H1 (cell line): ENCODE measurements around the gene LRRC45. TPM values are rescaled to one million over a fixed set of nuclear protein-coding genes. Genes with fewer than 3 reads are reported as not detected.

Experiments
- CTCF ChIA-PET: fragments of 300-600 bp; sonication (Branson Sonifier 250); formaldehyde crosslinking; loops from one replicate; lab custom pipeline; 2021; ENCODE audit not compliant: partially characterized antibody; lab: Charles Lee
- POLR2A ChIA-PET: fragments of 300-600 bp; sonication (Branson Sonifier 250); formaldehyde crosslinking; loops from one replicate; lab custom pipeline; 2021; ENCODE audit warnings: inconsistent platforms; ENCODE audit not compliant: partially characterized antibody; lab: Charles Lee
- DNase-seq, 2 experiments: peaks; one replicate each; pipeline versions ENCODE4 v3.0.0 to v3.0.0-alpha.2; 2010 to 2022; ENCODE audit warnings: low spot score in 2 of 2, low read depth in 1 of 2, mixed read lengths in 1 of 2
- FAIRE-seq: peaks from 2 replicates; lab custom pipeline; 2011; peaks lifted over from hg19 to GRCh38; lab: Jason Lieb, UNC
- H2AFZ ChIP-seq: 2 replicates; pipeline ENCODE4 v1.8.1; 2012; ENCODE audit warnings: low read length, inconsistent platforms
- H2AK5ac ChIP-seq: 2 replicates; pipeline ENCODE4 v1.6.1; 2013; ENCODE audit warnings: low read depth, low read length
- H2BK120ac ChIP-seq: replicated peaks from 2 replicates; pipeline ENCODE3; 2013; ENCODE audit warnings: low read depth, low read length, inconsistent platforms
- H2BK12ac ChIP-seq: 2 replicates; pipeline ENCODE4 v1.6.1; 2013; ENCODE audit warnings: low read depth, low read length
- H2BK15ac ChIP-seq: 2 replicates; pipeline ENCODE4 v1.6.1; 2013; ENCODE audit warnings: low read length
- H2BK20ac ChIP-seq: 2 replicates; pipeline ENCODE4 v1.6.1; 2013; ENCODE audit warnings: low read length
- H2BK5ac ChIP-seq: 2 replicates; pipeline ENCODE4 v1.6.1; 2013; ENCODE audit warnings: low read depth, low read length
- H3K14ac ChIP-seq: 2 replicates; pipeline ENCODE4 v1.6.1; 2013; ENCODE audit warnings: inconsistent platforms; ENCODE audit not compliant: insufficient read length
- H3K18ac ChIP-seq: 2 replicates; pipeline ENCODE4 v1.6.1; 2013; ENCODE audit warnings: low read length; ENCODE audit errors: extremely low read depth
- H3K23ac ChIP-seq: 2 replicates; pipeline ENCODE4 v1.6.1; 2013; ENCODE audit warnings: inconsistent platforms; ENCODE audit not compliant: insufficient read length
- H3K23me2 ChIP-seq: 2 replicates; pipeline ENCODE4 v1.6.1; 2013; ENCODE audit warnings: low read depth, low read length
- H3K27ac ChIP-seq: 2 replicates; pipeline ENCODE4 v1.6.1; 2011; ENCODE audit warnings: low read depth, low read length, inconsistent platforms
- H3K27me3 ChIP-seq, 4 experiments: replicated peaks in 1 of 4; 1 replicate in 1 of 4; 2 replicates in 3 of 4; pipeline versions ENCODE4 v1.6.1 to v1.8.1; 2011 to 2013; ENCODE audit warnings: low read length in 3 of 4, mild to moderate bottlenecking in 3 of 4, inconsistent platforms in 2 of 4, mixed read lengths in 2 of 4, moderate library complexity in 1 of 4; ENCODE audit not compliant: control insufficient read depth in 3 of 4, insufficient read depth in 3 of 4; ENCODE audit errors: extremely low read depth in 1 of 4
- H3K36me3 ChIP-seq, 4 experiments: 2 replicates each; pipeline versions ENCODE4 v1.6.1 to v1.8.1; 2011 to 2013; ENCODE audit warnings: mild to moderate bottlenecking in 4 of 4, low read length in 3 of 4, moderate library complexity in 2 of 4, control low read depth in 1 of 4, inconsistent platforms in 1 of 4; ENCODE audit not compliant: insufficient read depth in 4 of 4, control insufficient read depth in 2 of 4
- H3K4ac ChIP-seq: replicated peaks from 2 replicates; pipeline ENCODE3; 2013; ENCODE audit warnings: low read length, low read depth, mixed read lengths, inconsistent platforms; ENCODE audit not compliant: insufficient read length
- H3K4me1 ChIP-seq, 4 experiments: replicated peaks in 1 of 4; 1 replicate in 1 of 4; 2 replicates in 3 of 4; pipeline versions ENCODE4 v1.6.1 to v1.8.1; 2011 to 2013; ENCODE audit warnings: low read length in 3 of 4, inconsistent platforms in 2 of 4, mixed read lengths in 1 of 4; ENCODE audit not compliant: insufficient read depth in 4 of 4, control insufficient read depth in 3 of 4
- H3K4me2 ChIP-seq, 2 experiments: 2 replicates each; pipeline versions ENCODE4 v1.6.1 to v1.8.1; 2011 to 2013; ENCODE audit warnings: low read depth in 2 of 2, low read length in 2 of 2, control low read depth in 1 of 2, inconsistent platforms in 1 of 2, mild to moderate bottlenecking in 1 of 2; ENCODE audit not compliant: insufficient read depth in 1 of 2
- H3K4me3 ChIP-seq, 4 experiments: fragments of 200-600, 300-600 bp in 1 of 4; sonication (generic), shearing (Covaris generic), sonication (Bioruptor Twin) in 1 of 4; 2 replicates each; pipeline versions ENCODE4 v1.5.1 to v1.8.1; 2011 to 2016; ENCODE audit warnings: low read length in 4 of 4, low read depth in 3 of 4, control low read depth in 2 of 4, inconsistent platforms in 2 of 4, mild to moderate bottlenecking in 2 of 4, mixed read lengths in 1 of 4, moderate library complexity in 1 of 4; ENCODE audit not compliant: insufficient read depth in 2 of 4; ENCODE audit errors: extremely low read depth in 1 of 4
- H3K56ac ChIP-seq: replicated peaks from 2 replicates; pipeline ENCODE3; 2013; ENCODE audit warnings: low read depth, mild to moderate bottlenecking, mixed read lengths, low read length, inconsistent platforms; ENCODE audit not compliant: insufficient read length
- H3K79me1 ChIP-seq: 2 replicates; pipeline ENCODE4 v1.6.1; 2013; ENCODE audit warnings: low read depth, low read length, control low read depth
- H3K79me2 ChIP-seq, 2 experiments: 2 replicates each; pipeline versions ENCODE4 v1.6.1 to v1.8.1; 2012 to 2013; ENCODE audit warnings: low read length in 2 of 2, mild to moderate bottlenecking in 2 of 2, inconsistent platforms in 1 of 2; ENCODE audit not compliant: insufficient read depth in 2 of 2, control insufficient read depth in 1 of 2
- H3K9ac ChIP-seq, 4 experiments: replicated peaks in 1 of 4; 1 replicate in 1 of 4; 2 replicates in 3 of 4; pipeline versions ENCODE4 v1.6.1 to v1.8.1; 2011 to 2013; ENCODE audit warnings: low read depth in 3 of 4, low read length in 3 of 4, control low read depth in 2 of 4, mild to moderate bottlenecking in 2 of 4, moderate library complexity in 2 of 4, inconsistent platforms in 1 of 4; ENCODE audit errors: extremely low read depth in 1 of 4
- H3K9me3 ChIP-seq, 2 experiments: 2 replicates each; pipeline versions ENCODE4 v1.6.1 to v1.8.1; 2012 to 2013; ENCODE audit warnings: mild to moderate bottlenecking in 2 of 2, moderate library complexity in 2 of 2, control low read depth in 1 of 2, inconsistent platforms in 1 of 2, low read depth in 1 of 2, low read length in 1 of 2, mixed read lengths in 1 of 2; ENCODE audit not compliant: insufficient read depth in 2 of 2
- H4K20me1 ChIP-seq, 2 experiments: replicated peaks in 1 of 2; 2 replicates each; pipeline versions ENCODE3 to v1.8.1; 2011 to 2013; ENCODE audit warnings: inconsistent platforms in 2 of 2, low read length in 2 of 2, mild to moderate bottlenecking in 1 of 2; ENCODE audit not compliant: insufficient read depth in 2 of 2, control insufficient read depth in 1 of 2
- H4K5ac ChIP-seq: 2 replicates; pipeline ENCODE4 v1.6.1; 2013; ENCODE audit warnings: low read length, low read depth, mixed read lengths, inconsistent platforms; ENCODE audit not compliant: insufficient read length
- H4K8ac ChIP-seq: 2 replicates; pipeline ENCODE4 v1.8.0; 2013; ENCODE audit warnings: mild to moderate bottlenecking, moderate library complexity, low read length, inconsistent platforms; ENCODE audit not compliant: insufficient read depth; ENCODE audit errors: extremely low read depth
- H4K91ac ChIP-seq: replicated peaks from 2 replicates; pipeline ENCODE3; 2013; ENCODE audit warnings: low read length, mixed read lengths, inconsistent platforms; ENCODE audit not compliant: insufficient read length
- BCL11A ChIP-seq, 2 experiments: IDR thresholded peaks; one replicate each; pipeline ENCODE4 v1.6.1; 2011; ENCODE audit warnings: low read depth in 2 of 2, low read length in 2 of 2, mild to moderate bottlenecking in 2 of 2
- CHD2 ChIP-seq: IDR thresholded peaks from 2 replicates; pipeline ENCODE4 v1.6.1; 2012; ENCODE audit warnings: low read length, improper control_type of control experiment
- CREB1 ChIP-seq: IDR thresholded peaks from 2 replicates; pipeline ENCODE4 v1.6.1; 2012; ENCODE audit warnings: inconsistent platforms
- FOSL1 ChIP-seq: IDR thresholded peaks from 2 replicates; pipeline ENCODE4 v1.6.1; 2011; ENCODE audit warnings: mild to moderate bottlenecking, low read depth, low read length, moderate library complexity; ENCODE audit not compliant: insufficient read depth
- JUND ChIP-seq: IDR thresholded peaks from 2 replicates; pipeline ENCODE4 v1.6.1; 2011; ENCODE audit warnings: mild to moderate bottlenecking, improper control_type of control experiment, low read length
- RAD21 ChIP-seq, 2 experiments: IDR thresholded peaks in 1 of 2; conservative IDR thresholded peaks in 1 of 2; 2 replicates each; pipeline ENCODE4 v1.6.1; 2011; ENCODE audit warnings: low read depth in 2 of 2, low read length in 2 of 2, improper control_type of control experiment in 1 of 2, inconsistent platforms in 1 of 2, mild to moderate bottlenecking in 1 of 2, moderate library complexity in 1 of 2
- SAP30 ChIP-seq: fragments of 300-600 bp; sonication (generic); IDR thresholded peaks from 2 replicates; pipeline ENCODE4 v1.7.1; 2012; ENCODE audit warnings: low read length, moderate library complexity, mild to moderate bottlenecking, inconsistent platforms; ENCODE audit not compliant: insufficient read depth, insufficient replicate concordance
- TAF7 ChIP-seq: optimal IDR thresholded peaks from 2 replicates; pipeline ENCODE3; 2011; ENCODE audit warnings: low read depth, mild to moderate bottlenecking, inconsistent platforms, low read length, moderate library complexity, borderline replicate concordance
- TBP ChIP-seq: IDR thresholded peaks from 2 replicates; pipeline ENCODE4 v1.6.1; 2011; ENCODE audit warnings: low read depth, low read length, improper control_type of control experiment
- TCF12 ChIP-seq: IDR thresholded peaks from 2 replicates; pipeline ENCODE4 v1.6.1; 2011; ENCODE audit warnings: low read depth, mild to moderate bottlenecking, low read length
- WGBS, 2 experiments: shearing (Covaris generic) in 1 of 2; methylation state at CpG; one replicate each; pipeline versions ENCODE4 v1.1.6 to v1.1.7; 2013 to 2015; ENCODE audit warnings: low lambda C conversion rate in 2 of 2, mixed read lengths in 2 of 2, inconsistent platforms in 1 of 2, low coverage in 1 of 2, missing lambda C conversion rate in 1 of 2; ENCODE audit not compliant: insufficient replicate concordance in 2 of 2, insufficient coverage in 1 of 2, insufficient read length in 1 of 2; ENCODE audit errors: extremely low coverage in 1 of 2, missing lambda C conversion rate in 1 of 2; 5-methylcytosine and 5-hydroxymethylcytosine counted together
- polyA plus RNA-seq, 7 experiments: library from polyadenylated mRNA; depleted of rRNA in 3 of 7; stranded (reverse) in 5 of 7; unstranded in 2 of 7; fragments of >200 nt in 5 of 7; fragments of 200-250 nt in 2 of 7; gene quantifications; 1 replicate in 5 of 7; 2 replicates in 1 of 7; 4 replicates in 1 of 7; pipeline versions ENCODE4 v1.2.1 to v1.2.3, GENCODE V29; 2011 to 2013; ENCODE audit warnings: missing spikeins in 2 of 7, mixed read lengths in 2 of 7
- total RNA-seq: library from RNA; stranded (reverse); fragmentation: NEBNext Ultra II Directional; extraction: Animal tissue kit (Norgen Biotek cat#: 25700); gene quantifications from 2 replicates; pipeline ENCODE4 v1.2.1, GENCODE V29; 2021
- TF ChIP-seq, protein P1 (sequence below): IDR thresholded peaks from 2 replicates; pipeline ENCODE4 v1.6.1; 2011; ENCODE audit warnings: low read length, improper control_type of control experiment

Gene LRRC45
- total and polyA plus RNA-seq, 2 of the 8 experiments (the other 6 are each of a cell fraction or from before 2014, with no cell fraction given), result 11.5 to 29.0 TPM

DNA sequence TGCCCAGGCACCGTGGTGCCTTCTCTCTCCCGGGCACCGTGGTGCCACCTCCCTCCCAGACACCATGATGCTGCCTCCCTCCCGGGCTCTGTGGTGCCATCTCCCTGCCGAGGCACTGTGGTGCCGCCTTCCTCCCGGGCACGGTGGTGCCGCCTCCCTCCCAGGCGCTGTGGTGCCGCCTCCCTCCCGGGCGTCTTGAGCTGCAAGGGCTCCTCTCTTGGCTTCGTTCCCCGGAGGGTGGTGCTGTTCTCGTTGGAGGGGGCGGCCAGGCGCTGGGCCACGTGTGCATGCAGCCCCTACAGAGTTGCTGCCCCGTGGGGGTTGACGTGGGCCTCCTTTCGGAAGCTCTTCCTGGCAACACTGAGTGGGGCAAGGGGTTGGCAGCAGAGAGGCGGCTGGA is 8.7 kb upstream of the LRRC45 start:
- no peak overlapping the region for H3K56ac ChIP-seq
- H2AK5ac ChIP-seq, result no peak overlapping the region
- H3K14ac ChIP-seq, result no peak overlapping the region
- H3K9me3 ChIP-seq, result no peaks in the 10 kb centered on the region
- H4K5ac ChIP-seq, result no peak overlapping the region
- H2BK5ac ChIP-seq, result no peak overlapping the region
- H3K79me2 ChIP-seq, result no peaks in the 10 kb centered on the region
- H4K20me1 ChIP-seq, result peaks cover 3 to 10% of the 10 kb centered on the region in 2 experiments
- no peak overlapping the region for H3K9ac ChIP-seq
- H3K36me3 ChIP-seq, result no peaks in the 10 kb centered on the region; a peak in 2 of 8 replicates
- no peak for FAIRE-seq
- H3K4me3 ChIP-seq, result no peak overlapping the region
- no peaks in the 10 kb centered on the region for H3K27me3 ChIP-seq
- H4K8ac ChIP-seq, result 0 out of 2 replicates have a peak overlapping the region, but pooled peaks have one; percentile 2
- DNase-seq, result no peak
- H2AFZ ChIP-seq, result no peak overlapping the region
- POLR2A ChIA-PET, result interaction anchor here (0.5 to 0.9 kb wide), 3 partner anchors 23 to 74 kb away, joined by 3 read pairs; no protein-coding TSS in a partner anchor
- no peak overlapping the region for H2BK15ac ChIP-seq
- H3K18ac ChIP-seq, result no peak overlapping the region
- no peak overlapping the region for H2BK120ac ChIP-seq
- 93% methylated on average over 11 of the region's 23 CpGs; no CpG with 5 or more reads in 1 of the 2 experiments for WGBS, 2 experiments
- no peak overlapping the region for H3K23ac ChIP-seq
- no peaks in the 10 kb centered on the region for H3K23me2 ChIP-seq
- H3K4me2 ChIP-seq, result no peak overlapping the region
- H2BK20ac ChIP-seq, result no peak overlapping the region
- no peak overlapping the region for H3K4ac ChIP-seq
- H3K79me1 ChIP-seq, result no peaks in the 10 kb centered on the region; the same call in 1 of the 2 replicates
- CTCF ChIA-PET, result interaction anchor here (0.8 to 1.9 kb wide), 3 partner anchors 89 to 145 kb away, joined by 3 to 6 read pairs (median 5); no protein-coding TSS in a partner anchor
- TF ChIP-seq JUND (no peak), TCF12 (no peak), CREB1 (no peak), TAF7 (no peak), BCL11A (IDR thresholded peaks at IDR 0.05; ENCODE audit: low read depth in 2 of 2, low read length in 2 of 2) (no peak), TBP (no peak), FOSL1 (no peak), CHD2 (no peak), RAD21 (IDR thresholded peaks at IDR 0.05 in 1 of 2, conservative IDR thresholded peaks at IDR 0.05 in 1 of 2; ENCODE audit: low read depth in 2 of 2, low read length in 2 of 2) (no peak), SAP30 (no peak)
- TF ChIP-seq, protein P1, sequence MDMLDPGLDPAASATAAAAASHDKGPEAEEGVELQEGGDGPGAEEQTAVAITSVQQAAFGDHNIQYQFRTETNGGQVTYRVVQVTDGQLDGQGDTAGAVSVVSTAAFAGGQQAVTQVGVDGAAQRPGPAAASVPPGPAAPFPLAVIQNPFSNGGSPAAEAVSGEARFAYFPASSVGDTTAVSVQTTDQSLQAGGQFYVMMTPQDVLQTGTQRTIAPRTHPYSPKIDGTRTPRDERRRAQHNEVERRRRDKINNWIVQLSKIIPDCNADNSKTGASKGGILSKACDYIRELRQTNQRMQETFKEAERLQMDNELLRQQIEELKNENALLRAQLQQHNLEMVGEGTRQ, result no peak
- H2BK12ac ChIP-seq, result no peak overlapping the region
- no peak overlapping the region for H4K91ac ChIP-seq
- no peak overlapping the region; the same call in 1 of the 2 replicates for H3K27ac ChIP-seq
- H3K4me1 ChIP-seq, result no peaks in the 10 kb centered on the region; a peak in 1 of 7 replicates
